Smooth muscle cell (in vitro differentiated cells): ENCODE results near the gene SMR3A. TPM values are rescaled to one million over a fixed set of nuclear protein-coding genes. Genes with fewer than 3 reads are reported as not detected.

Experiments used
- DNase-seq: peaks from one replicate; lab custom pipeline; 2025; ENCODE audit not compliant: unreplicated experiment; lab: John Stamatoyannopoulos, UW
- H2AFZ ChIP-seq: fragments of 200-600 bp; sonication (generic); 2 replicates; pipeline ENCODE4 v1.6.0; 2016; ENCODE audit warnings: antibody characterized with exemption, low read depth, mild to moderate bottlenecking
- H3F3A ChIP-seq: fragments of 200-600 bp; sonication (generic); 2 replicates; pipeline ENCODE4 v1.6.0; 2017; ENCODE audit warnings: antibody characterized with exemption, low read depth
- H3K27ac ChIP-seq: fragments of 200-600 bp; sonication (generic); 2 replicates; pipeline ENCODE4 v1.5.1; 2016; ENCODE audit warnings: low read depth, mild to moderate bottlenecking
- H3K27me3 ChIP-seq: fragments of 200-600 bp; sonication (generic); 2 replicates; pipeline ENCODE4 v1.6.1; 2016; ENCODE audit warnings: low read depth, mild to moderate bottlenecking
- H3K36me3 ChIP-seq: fragments of 200-600 bp; sonication (generic); 2 replicates; pipeline ENCODE4 v1.5.1; 2016; ENCODE audit warnings: low read depth
- H3K4me1 ChIP-seq: fragments of 200-600 bp; sonication (generic); 2 replicates; pipeline ENCODE4 v1.5.1; 2016; ENCODE audit warnings: low read depth
- H3K4me2 ChIP-seq: fragments of 200-600 bp; sonication (generic); 2 replicates; pipeline ENCODE4 v1.6.0; 2016; ENCODE audit warnings: mild to moderate bottlenecking
- H3K4me3 ChIP-seq: fragments of 200-600 bp; sonication (generic); 2 replicates; pipeline ENCODE4 v1.5.1; 2016; ENCODE audit warnings: mild to moderate bottlenecking
- H3K79me2 ChIP-seq: fragments of 200-600 bp; sonication (generic); 2 replicates; pipeline ENCODE4 v1.6.0; 2016; ENCODE audit warnings: low read depth, mild to moderate bottlenecking
- H3K9ac ChIP-seq: fragments of 200-600 bp; sonication (generic); 2 replicates; pipeline ENCODE4 v1.6.0; 2016; ENCODE audit warnings: low read depth
- H3K9me3 ChIP-seq: fragments of 200-600 bp; sonication (generic); replicated peaks from 2 replicates; pipeline ENCODE4 v1.5.1; 2016; ENCODE audit warnings: low read depth
- H4K20me1 ChIP-seq: fragments of 200-600 bp; sonication (generic); 2 replicates; pipeline ENCODE4 v1.6.0; 2016; ENCODE audit warnings: low read depth
- CTCF ChIP-seq: fragments of 200-600 bp; sonication (generic); IDR thresholded peaks from 2 replicates; pipeline ENCODE4 v1.5.1; 2017; ENCODE audit warnings: borderline replicate concordance, mild to moderate bottlenecking, antibody characterized with exemption; ENCODE audit not compliant: insufficient read depth, poor library complexity, severe bottlenecking
- WGBS: methylation state at CpG from one replicate; pipeline ENCODE4 v1.1.7; 2016; ENCODE audit warnings: low lambda C conversion rate; 5-methylcytosine and 5-hydroxymethylcytosine counted together
- polyA plus RNA-seq: library from polyadenylated mRNA; unstranded; fragments of >200 nt; fragmentation: Nextera tagmentation; extraction: Ambion mirVana; gene quantifications from 2 replicates; pipeline ENCODE4 v1.2.1, GENCODE V29; 2016
- total RNA-seq: library from RNA; depleted of rRNA; stranded (reverse); fragments of >200 nt; gene quantifications from 2 replicates; pipeline ENCODE4 v1.2.3, GENCODE V29; 2014

Gene SMR3A
- total RNA-seq (not detected in 2 replicates), polyA plus RNA-seq (not detected in 2 replicates)

GRCh38 chr4:70360460-70360859, at the start of gene SMR3A:
Gene SMR3A (plus strand): TSS chr4:70360760. CDS start chr4:70362116, 1,356 bp downstream.
- Histone ChIP-seq H3K4me1 (no peaks in the 10 kb centered on the region), H3K36me3 (no peaks in the 10 kb centered on the region), H3K4me3 (no peak within 1 kb of the TSS), H3K27ac (no peak within 1 kb of the TSS), H4K20me1 (no peaks in the 10 kb centered on the region), H3K79me2 (no peaks in the 10 kb centered on the region), H2AFZ (no peak within 1 kb of the TSS), H3K9ac (no peak within 1 kb of the TSS), H3K27me3 (no peaks in the 10 kb centered on the region), H3F3A (no peaks in the 10 kb centered on the region), H3K9me3 (no peaks in the 10 kb centered on the region), H3K4me2 (no peak within 1 kb of the TSS)
- 90% methylated on average over 3 of the region's 3 CpGs for WGBS
- DNase-seq, result no peak
- no peak for TF ChIP-seq CTCF

DNA sequence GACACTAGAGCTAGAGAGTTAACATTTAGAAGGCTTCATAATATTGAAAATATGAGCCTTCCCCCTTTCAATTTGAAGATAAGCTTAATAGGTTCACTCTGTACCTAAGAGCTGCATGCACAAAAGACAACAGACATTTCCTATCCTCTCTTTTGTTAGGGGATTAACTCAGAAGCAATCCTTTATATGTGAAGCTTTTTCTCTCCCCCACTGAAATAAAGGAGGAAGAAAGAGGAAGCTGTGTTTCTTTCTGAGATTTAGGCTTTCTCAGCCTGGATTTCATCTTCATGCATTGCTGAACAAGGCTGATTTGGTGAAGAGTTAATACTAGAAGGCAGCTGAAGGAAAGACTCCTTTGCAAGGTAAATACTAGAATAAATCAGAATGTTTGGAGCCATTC, 46.8 kb upstream of the SMR3A start:
- no peak overlapping the region for H3K27ac ChIP-seq
- H3K9me3 ChIP-seq, result no peaks in the 10 kb centered on the region
- no peaks in the 10 kb centered on the region for H4K20me1 ChIP-seq
- no peaks in the 10 kb centered on the region for H3K79me2 ChIP-seq
- H3K36me3 ChIP-seq, result no peaks in the 10 kb centered on the region
- no peak for DNase-seq
- no peak overlapping the region for H2AFZ ChIP-seq
- H3K4me3 ChIP-seq, result no peak overlapping the region
- H3K27me3 ChIP-seq, result no peaks in the 10 kb centered on the region
- H3F3A ChIP-seq, result no peaks in the 10 kb centered on the region
- no peak overlapping the region for H3K4me2 ChIP-seq
- H3K4me1 ChIP-seq, result peaks cover 46% of the 10 kb centered on the region
- no peak overlapping the region for H3K9ac ChIP-seq
- TF ChIP-seq CTCF, result no peak

GRCh38 chr4:70315928-70316327, 44.6 kb upstream of the SMR3A start:
- Histone ChIP-seq H3K27me3 (no peaks in the 10 kb centered on the region), H3K4me1 (peaks cover 46% of the 10 kb centered on the region), H2AFZ (no peak overlapping the region), H3K9ac (no peak overlapping the region), H4K20me1 (no peaks in the 10 kb centered on the region), H3K36me3 (no peaks in the 10 kb centered on the region), H3K79me2 (no peaks in the 10 kb centered on the region), H3K4me2 (no peak overlapping the region), H3K27ac (no peak overlapping the region), H3F3A (no peaks in the 10 kb centered on the region), H3K9me3 (no peaks in the 10 kb centered on the region), H3K4me3 (no peak overlapping the region)
- no peak for DNase-seq
- WGBS, result 24% methylated on average over 1 of the region's 1 CpG
- no peak for TF ChIP-seq CTCF

DNA sequence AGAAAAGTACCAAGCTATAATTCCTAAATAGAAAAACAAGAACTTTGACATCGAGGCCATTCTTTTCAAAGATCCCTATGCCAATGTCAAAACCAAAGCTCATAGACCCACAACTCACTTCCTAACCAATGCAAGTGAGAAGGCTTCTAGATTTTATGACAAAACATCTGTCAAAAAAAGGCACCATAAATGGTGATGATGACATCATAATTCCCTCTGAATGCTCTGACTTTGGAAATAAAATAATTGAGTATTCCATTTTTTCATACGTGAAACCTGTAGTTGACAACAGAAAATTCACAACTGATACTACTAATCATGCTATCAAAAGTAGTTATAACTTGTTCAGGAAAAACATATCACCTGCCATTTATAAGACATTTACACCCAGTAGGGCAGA, 34.5 kb upstream of the SMR3A start:
- Histone ChIP-seq H2AFZ (no peak overlapping the region), H3K9ac (no peak overlapping the region), H3K36me3 (no peaks in the 10 kb centered on the region), H3K4me1 (no peaks in the 10 kb centered on the region), H3K79me2 (no peaks in the 10 kb centered on the region), H3K4me2 (no peak overlapping the region), H3K9me3 (no peaks in the 10 kb centered on the region), H4K20me1 (no peaks in the 10 kb centered on the region), H3K27me3 (no peaks in the 10 kb centered on the region), H3F3A (no peaks in the 10 kb centered on the region), H3K27ac (no peak overlapping the region), H3K4me3 (no peak overlapping the region)
- no peak for TF ChIP-seq CTCF
- WGBS, result 85% methylated on average over 2 of the region's 2 CpGs
- DNase-seq, result no peak
